GM18858 (cell line): ENCODE results near the gene SLC25A15.
"Not testable (repeated sequence)": the region's sequence is repeated elsewhere in the genome, so short reads cannot be mapped to it uniquely, and the experiment has no call there.

Experiments
- ATAC-seq: cut with Tn5 transposase; IDR thresholded peaks from one replicate; pipeline ENCODE4 v1.9.1; 2021; ENCODE audit not compliant: unreplicated experiment

The SLC25A15 gene

DNA sequence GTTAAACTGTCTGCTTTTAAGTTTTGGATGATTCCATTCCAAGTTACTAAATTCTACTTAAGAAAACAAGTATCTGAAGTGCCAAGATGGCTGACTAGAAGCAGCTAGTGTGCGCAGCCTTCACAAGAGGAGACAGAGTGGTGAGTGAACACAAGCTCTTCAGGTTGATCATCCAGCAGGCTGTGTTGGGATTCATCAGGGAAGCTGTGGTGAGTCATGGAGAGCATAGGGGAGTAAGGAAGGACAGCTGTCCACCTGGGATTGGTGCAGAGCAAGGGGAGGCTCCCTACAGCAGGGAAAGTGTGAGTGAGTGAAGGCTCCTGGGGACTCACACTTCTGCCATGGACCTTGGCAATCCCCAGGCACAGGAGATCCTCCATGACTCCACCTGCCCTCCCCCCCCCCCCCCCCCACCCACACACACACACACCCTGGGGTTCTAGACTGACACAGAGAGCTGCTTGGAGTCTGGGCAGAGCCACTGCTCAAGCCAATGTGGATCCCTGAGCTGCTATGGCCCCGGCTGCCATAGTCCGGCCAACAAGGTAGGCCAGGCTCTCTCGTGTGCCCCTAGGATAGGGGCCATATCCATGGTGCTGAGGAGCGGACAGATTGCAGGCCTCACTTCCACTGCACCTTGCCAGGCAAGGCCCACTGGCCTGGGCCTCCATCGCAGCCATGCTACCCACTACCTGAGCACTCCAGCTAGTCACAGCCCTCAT, 23.5 kb downstream of the SLC25A15 start:
- ATAC-seq, result no peak

DNA sequence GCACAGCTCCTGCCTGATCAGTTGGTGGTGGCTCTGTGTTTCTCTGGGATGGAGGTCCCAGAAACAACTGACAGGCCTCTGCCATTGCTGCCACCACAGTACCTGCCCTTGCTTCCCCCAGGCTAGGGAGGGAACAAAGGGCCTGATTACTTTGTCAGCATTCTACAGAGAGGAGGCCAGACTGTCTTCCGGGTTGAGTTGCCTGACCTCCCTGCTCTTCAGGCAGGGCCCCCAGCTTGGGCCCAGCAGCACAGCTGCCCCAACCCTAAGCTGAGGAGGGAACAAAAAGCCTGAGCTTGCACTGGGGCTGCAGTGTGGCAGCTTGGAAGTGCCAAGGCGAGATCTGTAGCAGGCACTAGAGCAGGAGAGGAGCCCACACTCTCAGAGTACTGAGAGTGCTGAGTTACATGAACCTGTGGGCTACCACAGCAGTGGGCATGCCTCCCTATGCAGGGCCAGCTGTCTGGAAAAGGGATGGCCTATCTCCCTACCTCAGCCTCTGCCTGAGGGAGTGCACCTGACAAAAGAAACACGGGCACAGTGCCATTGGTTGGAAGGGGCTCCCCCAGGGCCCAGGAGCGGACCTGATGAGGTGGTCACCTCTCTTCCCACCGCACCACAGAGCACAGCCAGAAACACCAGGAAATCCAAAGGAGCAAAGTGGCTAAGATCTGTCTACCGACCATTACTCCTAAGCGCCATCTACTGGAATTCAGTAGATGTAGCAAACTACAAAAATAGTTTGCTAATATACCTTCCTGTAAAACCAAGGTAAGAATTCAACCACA, 24.4 kb downstream of the SLC25A15 start:
- ATAC-seq, result no peak

DNA sequence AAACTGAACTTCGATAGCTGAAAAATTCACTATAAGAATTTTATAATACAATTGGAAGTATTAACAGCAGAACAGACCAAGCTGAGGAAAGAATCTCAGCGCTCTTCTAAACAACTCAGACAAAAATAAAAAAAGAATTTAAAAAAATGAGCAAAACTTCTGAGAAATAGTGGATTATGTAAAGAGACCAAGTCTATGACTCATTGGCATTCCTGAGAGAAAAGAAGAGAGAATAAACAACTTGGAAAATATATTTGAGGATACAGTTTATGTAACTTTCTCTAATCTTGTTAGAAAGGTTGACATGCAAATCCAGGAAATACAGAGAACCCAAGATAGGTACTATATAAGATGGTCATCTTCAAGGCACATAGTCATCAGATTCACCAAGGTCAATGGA, 25.4 kb downstream of the SLC25A15 start:
- ATAC-seq, result no peak

DNA sequence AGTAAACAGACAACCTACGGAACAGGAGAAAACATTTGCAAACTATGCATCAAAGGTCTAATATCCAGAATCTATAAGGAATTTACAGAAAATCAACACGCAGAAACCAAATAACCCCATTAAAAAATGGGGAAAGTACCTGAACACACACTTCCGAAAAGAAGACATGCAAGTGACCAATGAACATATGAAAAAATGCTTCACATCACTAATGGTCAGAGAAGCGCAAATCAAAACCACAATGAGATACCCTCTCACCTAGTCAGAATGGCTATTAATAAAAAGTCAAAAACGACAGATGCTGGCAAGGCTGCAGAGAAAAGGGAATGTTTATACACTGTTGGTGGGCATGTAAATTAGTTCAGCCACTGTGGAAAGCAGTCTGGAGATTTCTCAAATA, 29.5 kb downstream of the SLC25A15 start:
- no peak for ATAC-seq

DNA sequence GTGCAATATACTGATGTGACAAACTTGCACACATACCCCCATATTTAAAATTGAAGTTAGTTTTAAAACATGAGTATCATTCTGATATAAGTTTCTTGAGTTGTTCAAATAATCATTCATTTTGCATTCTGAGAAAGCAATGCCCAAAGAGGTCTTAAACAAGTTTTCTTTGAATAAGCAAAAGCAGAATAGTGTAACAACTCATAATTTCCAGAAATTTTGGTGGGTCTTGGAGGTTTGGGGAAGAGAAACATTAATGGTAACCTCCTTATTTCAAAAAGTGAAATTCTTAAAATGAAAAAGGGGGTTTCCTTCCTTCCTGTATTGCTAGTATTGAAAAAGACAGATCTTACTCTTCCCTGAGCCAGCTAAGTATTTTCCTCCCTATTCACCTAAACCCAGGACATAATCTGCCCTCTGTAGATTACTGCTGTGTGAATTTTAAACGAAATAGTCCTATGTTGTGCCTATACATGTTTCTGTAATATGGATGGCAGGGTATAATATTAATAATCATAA, 30.4 kb downstream of the SLC25A15 start:
- ATAC-seq, result no peak

DNA sequence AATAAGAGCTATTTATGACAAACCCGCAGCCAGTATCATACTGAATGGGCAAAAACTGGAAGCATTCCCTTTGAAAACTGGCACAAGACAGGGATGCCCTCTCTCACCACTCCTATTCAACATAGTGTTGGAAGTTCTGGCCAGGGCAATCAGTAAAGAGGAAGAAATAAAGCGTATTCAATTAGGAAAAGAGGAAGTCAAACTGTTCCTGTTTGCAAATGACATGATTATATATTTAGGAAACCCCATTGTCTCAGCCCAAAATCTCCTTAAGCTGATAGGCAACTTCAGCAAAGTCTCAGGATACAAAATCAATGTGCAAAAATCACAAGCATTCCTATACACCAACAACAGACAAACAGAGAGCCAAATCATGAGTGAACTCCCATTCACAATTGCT, 50.3 kb downstream of the SLC25A15 start:
- ATAC-seq, result not testable (repeated sequence)

DNA sequence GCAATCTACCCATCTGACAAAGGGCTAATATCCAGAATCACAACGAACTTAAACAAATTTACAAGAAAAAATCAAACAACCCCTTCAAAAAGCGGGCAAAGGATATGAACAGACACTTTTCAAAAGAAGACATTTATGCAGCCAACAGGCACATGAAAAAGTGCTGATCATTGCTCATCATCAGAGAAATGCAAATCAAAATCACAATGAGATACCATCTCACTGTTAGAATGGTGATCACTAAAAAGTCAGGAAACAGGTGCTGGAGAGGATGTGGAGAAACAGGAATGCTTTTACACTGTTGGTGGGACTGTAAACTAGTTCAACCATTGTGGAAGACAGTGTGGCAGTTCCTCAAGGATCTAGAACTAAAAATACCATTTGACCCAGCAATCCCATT, 51.5 kb downstream of the SLC25A15 start:
- not testable (repeated sequence) for ATAC-seq
